Common myeloid progenitor, CD34-positive (primary cell): ENCODE results near the gene MFSD12.
A peak's percentile ranks its signal among the peaks of the same experiment; 100 is the strongest.

Experiments
- CTCF ChIA-PET: fragments of 350-600 bp; sonication (Branson Sonifier 250); formaldehyde crosslinking; loops from one replicate; lab custom pipeline; 2021; ENCODE audit warnings: antibody characterized with exemption; lab: Charles Lee
- POLR2A ChIA-PET: fragments of 350-600 bp; sonication (Branson Sonifier 250); formaldehyde crosslinking; loops from one replicate; lab custom pipeline; 2021; ENCODE audit warnings: antibody characterized with exemption; lab: Charles Lee
- DNase-seq, 3 donors: peaks; one replicate each; pipeline versions ENCODE4 v3.0.0 to v3.0.0-alpha.2; 2013
- H3K27ac ChIP-seq, 2 experiments: 1 replicate in 1 of 2; 2 replicates in 1 of 2; pipeline ENCODE4 v1.7.0; 2013; ENCODE audit warnings: inconsistent platforms in 2 of 2, low read length in 2 of 2, mild to moderate bottlenecking in 2 of 2, low read depth in 1 of 2, moderate library complexity in 1 of 2; ENCODE audit not compliant: severe bottlenecking in 2 of 2, insufficient read depth in 1 of 2, poor library complexity in 1 of 2
- H3K27me3 ChIP-seq, 5 experiments: replicated peaks in 2 of 5; 1 replicate in 3 of 5; 2 replicates in 2 of 5; pipeline versions ENCODE4 v1.6.1 to v1.7.0; 2013; ENCODE audit warnings: low read length in 4 of 5, mild to moderate bottlenecking in 2 of 5, moderate library complexity in 2 of 5, inconsistent platforms in 1 of 5; ENCODE audit not compliant: insufficient read depth in 5 of 5, control insufficient read depth in 4 of 5
- H3K36me3 ChIP-seq, 4 experiments: 1 replicate in 2 of 4; 2 replicates in 2 of 4; pipeline versions ENCODE4 v1.6.1 to v1.7.0; 2013; ENCODE audit warnings: low read length in 3 of 4, control low read depth in 1 of 4, mild to moderate bottlenecking in 1 of 4; ENCODE audit not compliant: control insufficient read depth in 4 of 4, insufficient read depth in 4 of 4
- H3K4me1 ChIP-seq, 4 experiments: 1 replicate in 3 of 4; 2 replicates in 1 of 4; pipeline versions ENCODE4 v1.6.1 to v1.7.1; 2013; ENCODE audit warnings: low read length in 3 of 4, mild to moderate bottlenecking in 3 of 4, control low read depth in 1 of 4, inconsistent platforms in 1 of 4, moderate library complexity in 1 of 4; ENCODE audit not compliant: control insufficient read depth in 4 of 4, insufficient read depth in 4 of 4; ENCODE audit errors: control extremely low read depth in 1 of 4
- H3K4me3 ChIP-seq, 7 experiments: 1 replicate in 4 of 7; 2 replicates in 3 of 7; pipeline versions ENCODE4 v1.5.1 to v1.7.0; 2013; ENCODE audit warnings: mild to moderate bottlenecking in 7 of 7, low read length in 6 of 7, moderate library complexity in 6 of 7, inconsistent platforms in 2 of 7, low read depth in 2 of 7, control low read depth in 1 of 7; ENCODE audit not compliant: insufficient read depth in 4 of 7, control insufficient read depth in 1 of 7; ENCODE audit errors: extremely low read depth in 1 of 7
- H3K9me3 ChIP-seq, 5 experiments: 1 replicate in 4 of 5; 2 replicates in 1 of 5; pipeline versions ENCODE4 v1.6.1 to v1.7.1; 2013; ENCODE audit warnings: low read length in 4 of 5, mild to moderate bottlenecking in 2 of 5, inconsistent platforms in 1 of 5, low read depth in 1 of 5, moderate library complexity in 1 of 5; ENCODE audit not compliant: control insufficient read depth in 4 of 5, insufficient read depth in 2 of 5; ENCODE audit errors: control extremely low read depth in 1 of 5
- WGBS: methylation state at CpG from one replicate; pipeline ENCODE4 v1.1.5; 2013; ENCODE audit not compliant: insufficient coverage; 5-methylcytosine and 5-hydroxymethylcytosine counted together

Gene MFSD12

GRCh38 chr19:3501780-3502179 lies 55.6 kb downstream of the MFSD12 start:
- H3K9me3 ChIP-seq = no peaks in the 10 kb centered on the region
- DNase-seq = no peak
- CTCF ChIA-PET = interaction anchor here (1.5 to 7.1 kb wide), 3 partner anchors 17 to 29 kb away, joined by 5 to 38 read pairs (median 13); partner anchors contain the start of genes SMIM24 and SMIM44
- H3K4me3 ChIP-seq = no peak overlapping the region
- H3K27me3 ChIP-seq = no peaks in the 10 kb centered on the region
- peaks cover 0 to 7% (median 3%) of the 10 kb centered on the region in 4 experiments for H3K36me3 ChIP-seq
- peaks cover 0 to 28% (median 22%) of the 10 kb centered on the region in 4 experiments for H3K4me1 ChIP-seq
- 95% methylated on average over 3 of the region's 3 CpGs for WGBS
- H3K27ac ChIP-seq = no peak overlapping the region
- POLR2A ChIA-PET = interaction anchor here (0.6 kb wide), 3 partner anchors 12 to 198 kb away, joined by 3 to 7 read pairs (median 5); no protein-coding TSS in a partner anchor

DNA sequence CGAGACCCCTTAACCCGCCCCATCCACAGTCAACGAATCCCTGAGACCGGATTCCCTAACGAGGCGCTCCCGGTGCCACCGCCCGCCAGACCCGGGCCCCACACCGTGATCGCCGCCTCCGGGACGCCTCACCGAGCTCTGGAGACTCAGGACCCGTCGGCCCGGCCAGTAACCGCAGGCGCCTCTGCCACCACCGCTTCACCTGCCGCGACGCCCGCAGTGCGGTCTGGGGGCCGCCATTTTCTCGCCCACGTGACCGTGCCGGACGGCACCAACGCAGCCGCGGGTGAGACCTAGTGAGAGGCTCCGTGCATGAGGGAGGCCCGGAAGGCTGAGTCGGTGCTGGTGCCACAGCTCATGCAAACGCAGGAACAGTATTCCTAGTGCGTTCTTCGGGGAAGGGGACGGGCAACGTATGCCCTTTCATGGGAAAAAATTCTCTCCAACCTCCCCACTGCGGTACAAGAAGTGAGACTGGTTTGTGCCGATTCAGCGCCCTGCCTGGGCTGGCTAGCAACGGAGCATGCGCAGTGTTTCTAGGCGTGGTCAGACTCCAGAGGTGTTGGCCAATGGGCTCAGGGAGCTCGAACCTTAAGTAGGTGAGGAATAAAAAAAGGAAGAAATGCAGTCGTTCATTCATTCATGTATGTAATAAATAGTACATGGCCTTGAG lies 56.8 kb downstream of the MFSD12 start, which contains the start of gene DOHH:
DOHH (minus strand) TSS at position 246 of the 673 bp plus-strand sequence. CDS start 3,860 bp downstream, outside the sequence.
- WGBS = 0% methylated on average over 49 of the region's 52 CpGs
- POLR2A ChIA-PET = interaction anchor here (1.1 to 1.2 kb wide), 2 partner anchors 21 to 22 kb away, joined by 3 read pairs; no protein-coding TSS in a partner anchor
- no peaks in the 10 kb centered on the region for H3K9me3 ChIP-seq

GRCh38 chr19:3499738-3500428 lies 57.5 kb downstream of the MFSD12 start:
- H3K9me3 ChIP-seq = no peaks in the 10 kb centered on the region
- peak overlapping the region; percentile 80 to 99 (median 90) for H3K4me3 ChIP-seq
- DNase-seq = peak in 2 of 3 donors; percentile 28 to 30
- no peaks in the 10 kb centered on the region for H3K27me3 ChIP-seq
- ChIA-PET CTCF (interaction anchor here (1.5 to 7.1 kb wide), 3 partner anchors 15 to 27 kb away, joined by 5 to 38 read pairs (median 13); partner anchors contain the start of genes SMIM24 and SMIM44), POLR2A (interaction anchor here (0.6 to 1.2 kb wide), 3 partner anchors 20 to 224 kb away, joined by 3 read pairs; no protein-coding TSS in a partner anchor)
- peaks cover 0 to 23% (median 11%) of the 10 kb centered on the region in 4 experiments for H3K36me3 ChIP-seq
- H3K27ac ChIP-seq = peak overlapping the region; percentile 98 to 99
- WGBS = 34% methylated on average over 14 of the region's 18 CpGs
- peaks cover 0 to 15% (median 14%) of the 10 kb centered on the region in 4 experiments for H3K4me1 ChIP-seq

More for the DNA sequence above, 56.8 kb downstream of the MFSD12 start, which contains the start of gene DOHH:
- peak; percentile 97 to 99 (median 97) for DNase-seq
- Histone ChIP-seq H3K4me3 (peak within 1 kb of the TSS; percentile 80 to 99 (median 90)), H3K27ac (peak within 1 kb of the TSS; percentile 98 to 99), H3K27me3 (no peaks in the 10 kb centered on the region), H3K36me3 (peaks cover 0 to 18% (median 9%) of the 10 kb centered on the region in 4 experiments), H3K4me1 (peaks cover 0 to 22% (median 20%) of the 10 kb centered on the region in 4 experiments)
- CTCF ChIA-PET = interaction anchor here (0.8 to 7.1 kb wide), 4 partner anchors 14 to 28 kb away, joined by 3 to 38 read pairs (median 9); partner anchors contain the start of genes SMIM24 and SMIM44

GRCh38 chr19:3497757-3498520 lies 59.4 kb downstream of the MFSD12 start:
- Histone ChIP-seq H3K9me3 (no peaks in the 10 kb centered on the region), H3K4me3 (no peak overlapping the region), H3K4me1 (peaks cover 0 to 13% (median 11%) of the 10 kb centered on the region in 4 experiments), H3K36me3 (peaks cover 0 to 38% (median 23%) of the 10 kb centered on the region in 4 experiments), H3K27me3 (no peaks in the 10 kb centered on the region), H3K27ac (no peak overlapping the region)
- WGBS = 93% methylated on average over 5 of the region's 5 CpGs
- POLR2A ChIA-PET = interaction anchor here (1.2 kb wide), 1 partner anchor 18 kb away, joined by 4 read pairs; no protein-coding TSS in a partner anchor
- CTCF ChIA-PET = interaction anchor here (7.1 kb wide), 1 partner anchor 13 kb away, joined by 38 read pairs; the partner anchor contains the start of gene SMIM44
- DNase-seq = no peak

DNA sequence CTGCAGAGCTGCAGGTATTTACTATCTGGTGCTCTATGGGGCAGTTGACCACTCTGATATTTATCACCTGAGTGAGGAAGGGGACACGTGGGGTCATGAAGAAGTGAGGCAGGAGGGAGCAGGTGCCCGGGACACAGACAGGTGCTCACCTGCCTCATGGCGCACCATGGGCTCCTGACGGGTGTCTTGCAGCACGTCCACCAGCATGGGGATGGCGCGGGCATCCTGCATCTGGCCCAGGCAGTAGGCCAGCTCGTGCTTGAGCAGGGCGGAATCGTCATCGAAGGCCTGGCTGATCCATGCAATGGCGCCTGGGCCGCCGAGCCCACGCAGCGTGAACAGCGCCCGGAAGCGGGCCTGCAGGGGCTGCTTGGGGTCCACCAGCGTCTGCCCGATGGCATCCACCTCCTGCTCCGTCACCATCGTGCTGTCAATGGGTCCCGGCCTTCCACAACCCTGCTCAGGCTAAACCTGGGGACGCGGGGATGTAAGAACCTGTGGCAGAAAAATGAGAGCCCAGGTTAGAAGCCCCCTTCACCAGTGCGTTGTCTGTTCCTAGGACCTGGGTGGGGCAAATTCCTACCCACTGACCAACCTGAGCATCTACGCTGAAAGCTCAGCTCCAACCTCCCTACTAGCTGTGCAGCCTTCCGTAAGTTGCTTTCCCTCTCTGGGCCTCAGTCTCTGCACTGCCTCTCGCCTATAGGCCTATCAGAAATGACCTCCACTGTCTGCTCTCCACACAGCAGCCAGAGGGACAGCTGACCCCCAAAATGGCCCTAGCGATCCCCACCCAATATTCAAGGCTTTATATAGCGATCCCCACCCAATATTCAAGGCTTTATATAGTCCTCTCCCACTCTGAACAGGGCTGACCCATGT lies 60.8 kb downstream of the MFSD12 start:
- CTCF ChIA-PET = interaction anchor here (1.1 to 7.1 kb wide), 2 partner anchors 12 to 15 kb away, joined by 3 to 38 read pairs; partner anchors contain the start of gene SMIM44
- Histone ChIP-seq H3K9me3 (no peaks in the 10 kb centered on the region), H3K4me3 (no peak overlapping the region), H3K4me1 (peaks cover 0 to 13% (median 11%) of the 10 kb centered on the region in 4 experiments), H3K27ac (no peak overlapping the region), H3K36me3 (peaks cover 2 to 50% (median 34%) of the 10 kb centered on the region in 4 experiments), H3K27me3 (no peaks in the 10 kb centered on the region)
- no peak for DNase-seq
- POLR2A ChIA-PET = no interaction called here
- WGBS = 96% methylated on average over 31 of the region's 32 CpGs
